ENCODE measurements around the gene NUDT22.

DNA sequence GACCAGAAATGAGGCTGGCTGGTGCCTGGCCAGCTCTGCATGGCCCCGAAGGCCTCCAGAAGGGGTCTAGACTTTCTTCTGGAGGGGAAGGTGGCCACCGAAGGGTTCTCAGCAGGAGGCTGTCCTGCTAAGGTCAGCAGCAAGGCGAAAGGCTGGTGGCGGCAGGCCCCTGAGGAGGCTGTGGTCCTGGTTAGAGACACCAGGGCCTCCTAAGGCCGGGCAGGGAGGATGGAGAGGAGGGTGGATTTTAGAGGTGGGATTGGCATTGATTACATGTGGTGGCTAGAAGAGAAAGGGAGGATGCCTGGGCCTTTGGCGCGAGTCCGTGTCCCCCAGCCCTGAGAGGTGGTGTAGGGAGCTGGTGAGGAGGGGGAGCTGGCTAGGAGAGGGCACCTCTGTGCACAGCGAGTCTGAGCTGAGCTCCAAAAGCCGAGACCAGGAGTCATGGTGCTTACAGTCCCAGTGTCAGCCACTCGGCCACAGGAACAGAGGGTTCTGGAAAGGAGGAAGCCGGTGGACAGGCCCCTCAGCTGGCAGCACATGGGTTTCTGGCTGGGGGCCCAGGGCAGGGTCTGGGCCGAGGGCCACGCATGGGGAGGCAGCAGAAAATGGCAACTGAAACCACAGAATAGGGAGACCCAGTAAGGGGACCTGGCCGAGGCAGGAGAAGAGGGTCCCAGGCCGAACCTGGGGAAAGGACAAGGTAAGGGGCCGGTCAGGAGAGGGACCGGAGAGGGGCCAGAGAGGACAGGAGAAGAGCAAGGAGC lies 17.1 kb upstream of the NUDT22 start:
- TF ChIP-seq, protein P1, sequence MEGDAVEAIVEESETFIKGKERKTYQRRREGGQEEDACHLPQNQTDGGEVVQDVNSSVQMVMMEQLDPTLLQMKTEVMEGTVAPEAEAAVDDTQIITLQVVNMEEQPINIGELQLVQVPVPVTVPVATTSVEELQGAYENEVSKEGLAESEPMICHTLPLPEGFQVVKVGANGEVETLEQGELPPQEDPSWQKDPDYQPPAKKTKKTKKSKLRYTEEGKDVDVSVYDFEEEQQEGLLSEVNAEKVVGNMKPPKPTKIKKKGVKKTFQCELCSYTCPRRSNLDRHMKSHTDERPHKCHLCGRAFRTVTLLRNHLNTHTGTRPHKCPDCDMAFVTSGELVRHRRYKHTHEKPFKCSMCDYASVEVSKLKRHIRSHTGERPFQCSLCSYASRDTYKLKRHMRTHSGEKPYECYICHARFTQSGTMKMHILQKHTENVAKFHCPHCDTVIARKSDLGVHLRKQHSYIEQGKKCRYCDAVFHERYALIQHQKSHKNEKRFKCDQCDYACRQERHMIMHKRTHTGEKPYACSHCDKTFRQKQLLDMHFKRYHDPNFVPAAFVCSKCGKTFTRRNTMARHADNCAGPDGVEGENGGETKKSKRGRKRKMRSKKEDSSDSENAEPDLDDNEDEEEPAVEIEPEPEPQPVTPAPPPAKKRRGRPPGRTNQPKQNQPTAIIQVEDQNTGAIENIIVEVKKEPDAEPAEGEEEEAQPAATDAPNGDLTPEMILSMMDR (IDR thresholded peaks at IDR 0.05; ENCODE audit: poor library complexity, severe bottlenecking), result no peak
- no peak for TF ChIP-seq RAD21 (conservative IDR thresholded peaks at IDR 0.05)
- no peak for TF ChIP-seq EZH2 (IDR thresholded peaks at IDR 0.05; ENCODE audit: borderline replicate concordance, insufficient read depth, low read length, poor library complexity, severe bottlenecking)
- TF ChIP-seq, protein P2, sequence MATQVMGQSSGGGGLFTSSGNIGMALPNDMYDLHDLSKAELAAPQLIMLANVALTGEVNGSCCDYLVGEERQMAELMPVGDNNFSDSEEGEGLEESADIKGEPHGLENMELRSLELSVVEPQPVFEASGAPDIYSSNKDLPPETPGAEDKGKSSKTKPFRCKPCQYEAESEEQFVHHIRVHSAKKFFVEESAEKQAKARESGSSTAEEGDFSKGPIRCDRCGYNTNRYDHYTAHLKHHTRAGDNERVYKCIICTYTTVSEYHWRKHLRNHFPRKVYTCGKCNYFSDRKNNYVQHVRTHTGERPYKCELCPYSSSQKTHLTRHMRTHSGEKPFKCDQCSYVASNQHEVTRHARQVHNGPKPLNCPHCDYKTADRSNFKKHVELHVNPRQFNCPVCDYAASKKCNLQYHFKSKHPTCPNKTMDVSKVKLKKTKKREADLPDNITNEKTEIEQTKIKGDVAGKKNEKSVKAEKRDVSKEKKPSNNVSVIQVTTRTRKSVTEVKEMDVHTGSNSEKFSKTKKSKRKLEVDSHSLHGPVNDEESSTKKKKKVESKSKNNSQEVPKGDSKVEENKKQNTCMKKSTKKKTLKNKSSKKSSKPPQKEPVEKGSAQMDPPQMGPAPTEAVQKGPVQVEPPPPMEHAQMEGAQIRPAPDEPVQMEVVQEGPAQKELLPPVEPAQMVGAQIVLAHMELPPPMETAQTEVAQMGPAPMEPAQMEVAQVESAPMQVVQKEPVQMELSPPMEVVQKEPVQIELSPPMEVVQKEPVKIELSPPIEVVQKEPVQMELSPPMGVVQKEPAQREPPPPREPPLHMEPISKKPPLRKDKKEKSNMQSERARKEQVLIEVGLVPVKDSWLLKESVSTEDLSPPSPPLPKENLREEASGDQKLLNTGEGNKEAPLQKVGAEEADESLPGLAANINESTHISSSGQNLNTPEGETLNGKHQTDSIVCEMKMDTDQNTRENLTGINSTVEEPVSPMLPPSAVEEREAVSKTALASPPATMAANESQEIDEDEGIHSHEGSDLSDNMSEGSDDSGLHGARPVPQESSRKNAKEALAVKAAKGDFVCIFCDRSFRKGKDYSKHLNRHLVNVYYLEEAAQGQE (IDR thresholded peaks at IDR 0.05; ENCODE audit: borderline replicate concordance), result no peak
- no peak for TF ChIP-seq TAF1 (IDR thresholded peaks at IDR 0.05; ENCODE audit: low read depth)
- no peak for TF ChIP-seq POLR2AphosphoS5 (IDR thresholded peaks at IDR 0.05)

All from neural cell (in vitro differentiated cells).